COLO668 (cell line): ENCODE measurements around the gene ERCC6L2.

Source experiments
- DNase-seq: peaks from one replicate; lab custom pipeline; 2025; ENCODE audit not compliant: unreplicated experiment; lab: John Stamatoyannopoulos, UW

ERCC6L2 gene

DNA sequence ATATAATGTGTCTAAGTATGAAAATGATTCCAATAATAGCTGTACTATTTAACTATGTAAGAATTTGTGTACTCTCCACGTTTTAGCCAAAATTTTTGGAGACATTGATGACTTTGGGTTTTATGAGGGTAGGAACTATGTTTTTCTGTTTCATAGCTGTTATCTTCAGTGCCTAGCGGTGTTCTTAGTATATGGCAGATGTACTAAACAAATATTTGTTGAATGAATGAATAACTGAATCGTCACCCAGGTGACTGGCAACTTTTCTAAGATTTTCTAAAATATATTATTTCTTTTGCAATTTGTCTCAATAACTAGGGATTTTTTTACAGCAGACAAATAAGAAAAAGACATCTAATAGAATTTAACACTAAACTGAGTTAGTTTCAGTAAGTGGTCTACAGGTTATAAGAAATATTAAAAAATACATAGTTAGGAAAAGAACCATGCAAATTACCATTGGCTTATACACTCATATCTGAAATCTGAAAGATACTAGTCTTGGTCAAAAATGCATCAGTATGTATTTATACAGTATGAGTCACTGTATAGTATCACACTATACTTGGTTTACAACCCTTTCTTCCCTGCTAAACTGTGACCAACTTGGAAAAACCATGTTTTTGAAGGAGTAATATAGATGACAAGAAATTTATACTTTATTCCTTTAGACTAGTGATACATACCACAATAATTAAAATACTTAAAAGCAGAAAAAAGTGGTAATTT lies 10.5 kb upstream of the ERCC6L2 start:
- DNase-seq = no peak

DNA sequence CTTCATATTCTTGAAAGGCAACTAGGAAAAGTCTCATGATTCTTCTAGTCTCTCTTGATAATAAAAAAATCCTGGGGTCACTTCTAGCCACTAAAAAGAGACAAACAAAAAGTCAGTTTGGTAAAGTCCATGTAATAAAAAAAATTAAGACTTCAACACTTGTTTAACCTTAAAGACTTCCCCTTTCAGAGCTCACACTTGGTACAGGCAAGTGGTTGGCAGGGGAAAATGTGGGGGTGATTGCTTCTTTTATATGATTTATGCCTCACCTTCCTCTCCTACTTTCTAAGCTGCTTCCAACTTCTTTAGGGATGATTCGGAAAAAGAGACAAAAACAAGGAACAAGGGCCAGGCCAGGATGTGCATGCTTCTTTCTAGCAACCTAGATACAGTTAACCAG lies 5.1 kb upstream of the ERCC6L2 start:
- no peak for DNase-seq

DNA sequence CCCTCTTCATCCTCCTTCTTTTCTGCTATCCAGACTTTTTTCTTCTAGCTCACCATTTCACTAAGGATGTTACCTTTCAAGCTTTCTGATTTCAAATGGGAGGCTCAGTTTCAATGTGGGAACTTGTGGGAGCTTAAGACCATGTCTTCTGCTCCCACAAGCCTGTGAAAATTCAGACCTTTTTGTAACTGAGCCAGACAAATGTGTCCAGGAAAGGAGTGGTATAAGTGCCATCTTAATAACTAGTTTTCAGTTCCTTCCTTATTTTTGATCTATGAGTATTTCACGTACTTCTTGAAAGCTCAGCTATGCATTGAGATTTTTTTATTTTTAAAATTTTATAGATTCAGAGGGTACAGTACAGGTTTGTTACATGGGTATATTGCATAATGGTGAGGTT lies 4.6 kb upstream of the ERCC6L2 start:
- no peak for DNase-seq

DNA sequence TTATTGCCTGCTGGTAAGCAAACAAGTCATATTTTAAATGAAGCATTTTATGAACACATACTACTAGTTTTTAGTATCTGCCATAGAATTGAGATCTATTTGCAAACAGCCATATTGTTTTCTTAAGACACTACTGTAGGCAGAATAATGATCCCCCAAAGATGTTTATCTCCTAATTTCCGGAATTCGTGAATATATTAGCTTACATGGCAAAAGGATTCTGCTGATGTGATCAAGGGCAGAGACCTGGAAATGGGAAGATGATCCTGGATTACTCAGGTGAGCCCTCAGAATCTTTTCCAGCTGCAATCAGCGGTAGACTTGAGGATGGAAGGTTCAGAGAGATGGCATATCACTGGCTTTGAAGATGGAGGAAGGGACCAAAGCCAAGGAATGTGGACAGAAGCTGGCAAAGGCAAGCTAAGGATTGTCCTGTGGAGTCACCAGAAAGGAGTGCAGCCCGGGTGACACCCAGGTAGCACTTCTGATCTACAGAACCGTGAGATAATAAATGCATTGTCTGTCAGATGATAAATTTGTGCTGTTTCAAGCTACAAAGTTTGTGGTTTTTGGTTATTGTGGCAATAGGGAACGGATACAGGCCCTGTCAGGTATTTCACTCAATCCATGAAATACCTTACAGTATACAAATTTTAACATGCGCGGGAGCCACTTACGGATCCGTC lies 1.0 kb upstream of the ERCC6L2 start:
- no peak for DNase-seq

DNA sequence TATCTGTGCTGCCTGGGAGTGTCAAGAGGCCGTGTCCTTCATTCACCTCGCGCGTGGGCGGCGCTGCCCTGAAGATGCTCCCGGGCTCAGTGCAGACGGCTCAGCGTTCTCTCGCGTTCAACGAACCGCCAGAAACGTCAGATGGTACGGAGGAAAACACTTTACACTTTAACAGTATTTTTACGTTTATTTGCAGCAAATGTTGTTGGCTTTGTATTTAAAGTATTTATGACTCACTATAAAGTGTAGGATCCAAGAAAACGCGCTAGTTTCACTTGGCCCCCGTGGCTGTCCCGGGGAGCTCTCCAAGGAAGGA lies 544 bp upstream of the ERCC6L2 start:
- peak; percentile 66 for DNase-seq

DNA sequence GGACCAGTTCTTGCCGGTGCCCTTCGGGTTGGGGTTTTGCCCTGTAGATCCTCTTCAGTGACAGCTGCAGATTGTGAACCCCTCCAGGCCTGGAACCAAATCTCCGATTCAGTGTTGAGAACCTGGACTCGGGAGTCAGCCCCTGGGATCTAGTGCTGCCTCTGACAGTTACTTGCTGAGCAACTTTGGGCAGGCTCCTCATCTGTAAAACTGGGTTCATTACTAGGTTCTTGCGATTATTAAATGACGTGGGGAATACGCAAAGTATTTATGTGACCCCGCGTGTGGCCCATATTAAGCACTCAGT lies 600 bp downstream of the ERCC6L2 start:
- DNase-seq = no peak

DNA sequence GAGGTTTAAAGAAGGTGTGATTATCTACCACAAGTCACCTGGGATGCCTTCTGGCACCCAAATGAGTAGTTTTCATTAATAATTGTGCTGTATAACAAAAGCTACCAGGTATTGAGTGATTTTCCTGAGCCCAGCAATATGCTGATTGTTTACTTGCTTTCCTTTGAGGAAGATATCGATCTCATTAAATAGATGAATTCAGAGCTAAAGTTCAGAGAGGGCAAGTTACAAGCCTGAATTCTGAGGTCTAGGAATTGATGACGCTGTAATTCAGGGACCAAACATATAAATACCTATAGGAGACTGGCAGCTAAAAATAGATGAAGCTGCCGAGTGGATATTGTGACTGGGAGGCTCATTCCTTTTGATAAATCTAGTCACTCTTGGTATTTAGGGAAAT lies 1.1 kb downstream of the ERCC6L2 start:
- DNase-seq = no peak

DNA sequence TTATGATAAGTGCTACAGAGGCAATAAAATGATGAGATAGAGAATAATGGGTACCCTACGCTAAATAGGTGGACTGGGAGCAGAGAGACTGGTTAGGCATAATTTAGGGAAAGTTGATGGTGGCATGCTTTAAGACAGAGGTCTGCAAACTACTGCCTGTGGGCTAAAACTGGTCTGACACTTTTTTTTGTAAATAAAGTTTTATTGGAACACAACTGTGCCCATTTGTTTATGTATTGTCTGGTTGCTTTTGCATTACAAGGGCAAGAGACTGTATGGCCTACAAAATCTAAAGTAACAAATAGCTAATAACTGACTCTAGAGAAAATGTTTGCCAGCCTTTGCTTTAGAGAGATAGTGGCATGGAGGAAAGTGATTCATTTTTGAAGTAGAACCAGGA lies 2.5 kb downstream of the ERCC6L2 start:
- no peak for DNase-seq

DNA sequence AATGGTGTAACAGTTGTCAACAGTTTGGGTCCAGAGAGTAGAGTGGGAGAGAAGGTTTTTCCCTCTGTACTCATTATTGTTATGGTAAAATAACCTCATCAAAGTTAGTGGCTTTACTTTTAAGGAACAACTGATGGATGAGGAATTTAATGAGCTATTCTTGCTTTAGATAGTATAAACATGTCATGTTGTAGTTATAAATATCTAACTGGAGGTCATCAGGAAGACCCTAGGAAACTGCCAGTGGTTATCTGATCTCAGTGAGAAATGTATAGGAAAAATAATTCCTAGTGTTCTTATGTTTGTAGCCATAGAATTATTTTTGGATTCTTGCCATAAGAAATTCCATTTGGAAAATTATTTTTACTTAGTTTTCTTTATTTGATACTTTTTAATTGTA lies 4.1 kb downstream of the ERCC6L2 start:
- DNase-seq = no peak

DNA sequence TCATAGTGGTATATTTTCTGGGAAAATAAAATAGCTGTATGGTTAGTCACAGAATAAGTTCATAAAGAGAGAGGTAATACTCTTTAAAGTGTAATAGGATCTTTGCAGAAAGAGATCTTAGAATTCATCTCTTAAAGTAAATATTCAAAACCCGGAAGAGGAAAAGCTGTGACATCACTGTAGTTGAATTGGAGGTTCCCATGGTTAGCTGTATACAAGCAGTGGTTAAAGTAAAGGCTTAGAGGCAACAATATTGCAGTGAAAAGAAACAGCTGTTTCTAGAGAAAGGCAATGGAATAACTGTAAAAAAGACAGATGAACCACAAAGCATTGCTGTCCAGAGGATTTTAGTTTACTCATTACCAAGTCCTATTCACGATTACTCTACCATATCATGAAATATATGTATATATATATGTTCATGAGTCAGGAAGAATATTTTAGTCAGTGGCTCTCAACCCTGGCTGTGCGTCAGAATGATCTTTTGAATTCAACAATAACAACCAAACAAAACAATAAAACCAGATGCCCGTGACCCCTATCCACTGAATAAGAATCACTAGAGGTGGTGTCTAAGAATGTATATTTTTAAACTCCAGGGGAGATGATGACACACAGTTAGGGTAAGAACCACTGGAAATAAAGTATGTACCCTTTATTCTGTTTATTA lies 4.7 kb downstream of the ERCC6L2 start:
- DNase-seq = no peak

DNA sequence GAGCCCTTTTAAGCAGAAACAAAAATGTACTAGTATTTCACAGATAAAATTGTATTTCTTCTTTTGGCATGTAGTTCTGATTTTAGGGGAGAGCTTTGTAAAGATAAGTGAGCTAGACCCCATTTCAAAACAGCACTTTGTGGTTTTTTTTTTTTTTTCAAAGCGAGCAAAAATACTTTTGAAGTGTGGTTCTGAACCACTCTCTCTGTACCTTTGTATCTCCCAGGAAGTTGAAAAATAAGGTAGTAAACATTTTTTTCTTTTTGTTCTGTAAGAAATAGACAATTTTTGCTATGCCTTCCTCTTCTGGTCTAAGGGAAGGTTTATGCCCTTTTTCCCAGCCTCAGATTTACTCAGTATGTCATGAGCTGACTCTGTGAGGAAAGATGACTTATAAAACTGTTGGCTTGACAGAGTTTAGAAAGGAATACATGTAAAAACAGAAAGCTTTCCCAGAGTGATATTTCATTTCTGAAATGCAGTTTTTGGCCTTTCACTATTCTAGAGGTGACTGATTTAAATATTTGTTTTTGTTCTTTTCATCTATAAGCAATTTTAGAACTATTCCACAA lies 12.5 kb downstream of the ERCC6L2 start:
- no peak for DNase-seq

DNA sequence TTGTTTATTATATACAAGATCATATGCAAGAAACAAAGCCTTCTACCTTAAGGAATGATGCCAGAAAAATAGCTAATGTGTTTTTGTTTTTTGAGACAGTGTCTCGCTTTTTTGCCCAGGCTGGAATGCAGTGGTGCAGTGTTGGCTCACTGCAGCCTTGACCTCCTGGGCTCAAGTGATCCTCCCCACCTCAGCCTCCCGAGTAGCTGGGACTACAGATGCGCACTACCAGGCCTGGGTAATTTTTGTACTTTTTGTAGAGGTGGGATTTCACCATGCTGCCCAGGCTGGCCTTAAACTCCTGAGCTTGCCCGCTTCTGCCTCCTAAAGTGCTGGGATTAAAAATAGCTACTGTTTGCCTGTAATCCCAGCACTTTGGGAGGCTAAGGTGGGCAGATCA lies 15.1 kb downstream of the ERCC6L2 start:
- no peak for DNase-seq

DNA sequence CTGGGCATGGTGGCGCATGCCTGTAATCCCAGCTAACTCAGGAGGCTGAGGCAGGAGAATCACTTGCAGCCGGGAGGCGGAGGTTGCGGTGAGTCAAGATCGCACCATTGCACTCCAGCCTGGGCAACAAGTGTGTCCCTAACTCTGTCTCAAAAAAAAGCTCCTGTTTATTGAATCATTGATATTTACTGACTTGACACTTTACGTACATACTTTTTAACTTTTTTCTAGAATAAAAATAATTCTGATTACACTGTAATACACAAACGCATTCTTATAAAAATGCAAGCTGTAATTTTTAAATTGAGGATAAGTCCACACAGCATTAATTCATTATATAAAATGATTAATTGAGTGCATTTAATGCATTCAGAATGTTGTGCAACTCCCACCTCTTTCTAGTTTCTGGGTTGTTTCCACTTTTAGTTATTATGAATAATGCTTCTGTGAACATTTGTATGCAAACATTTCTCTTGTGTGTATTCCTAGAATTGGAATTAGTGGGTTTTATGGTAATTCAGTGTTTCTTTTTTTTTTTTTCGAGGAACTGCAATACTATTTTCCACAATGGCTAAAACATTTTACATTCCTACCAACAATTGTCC lies 15.7 kb downstream of the ERCC6L2 start:
- no peak for DNase-seq

DNA sequence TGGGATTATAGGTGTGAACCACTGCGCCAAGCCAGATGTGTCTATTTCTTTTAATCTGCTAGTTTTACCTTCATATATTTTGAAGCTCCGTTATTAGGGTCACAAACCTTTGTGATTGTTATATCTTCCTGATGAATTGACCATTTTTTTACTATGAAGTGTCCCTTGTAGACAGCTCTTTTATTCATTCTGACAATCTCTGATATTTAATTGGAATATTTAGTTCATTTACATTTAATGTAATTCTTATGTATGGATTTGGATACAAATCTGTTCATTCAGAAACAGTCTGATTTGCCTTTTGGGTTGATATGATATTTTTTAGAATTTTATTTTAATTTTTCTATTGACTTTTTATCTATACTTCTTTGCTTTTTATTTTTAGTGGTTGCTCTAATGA lies 17.2 kb downstream of the ERCC6L2 start:
- DNase-seq = no peak

DNA sequence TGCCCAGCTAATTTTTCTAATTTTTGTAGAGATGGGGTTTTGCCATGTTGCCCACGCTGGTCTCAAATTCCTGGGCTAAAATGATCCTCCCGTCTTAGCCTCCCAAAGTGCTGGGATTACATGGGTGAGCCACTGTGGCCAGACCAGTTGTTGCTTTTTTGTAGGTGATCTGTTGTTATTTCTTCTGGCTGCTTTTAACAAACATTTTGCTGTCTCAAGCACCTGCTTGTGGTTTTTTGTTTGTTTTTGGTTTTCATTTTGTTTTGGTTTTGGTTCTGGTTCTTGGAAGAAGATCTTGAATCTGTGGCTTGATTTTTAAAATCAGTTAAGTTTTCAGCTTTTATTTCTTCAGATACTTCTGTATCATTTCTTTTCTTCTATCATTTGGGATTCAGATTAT lies 21.1 kb downstream of the ERCC6L2 start:
- no peak for DNase-seq

DNA sequence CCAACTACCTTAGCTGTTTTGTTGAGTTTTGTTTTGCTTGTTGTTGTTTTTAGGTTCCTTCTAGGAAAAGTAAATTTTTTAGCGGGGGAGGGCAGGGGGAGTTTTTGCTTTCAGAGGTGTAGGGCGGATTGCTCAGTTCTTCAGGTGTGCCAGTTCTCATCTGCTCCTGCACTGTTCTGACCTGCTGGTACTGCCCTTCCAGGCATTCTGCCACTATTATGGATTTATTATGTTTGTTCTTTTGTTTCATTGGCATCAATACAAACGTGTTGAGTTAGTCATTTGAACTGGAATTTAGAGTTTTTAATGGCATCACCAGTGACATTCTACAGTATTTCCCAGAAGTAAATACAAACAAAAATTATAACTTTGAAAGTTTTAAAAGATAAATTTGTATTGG lies 26.0 kb downstream of the ERCC6L2 start:
- DNase-seq = no peak

DNA sequence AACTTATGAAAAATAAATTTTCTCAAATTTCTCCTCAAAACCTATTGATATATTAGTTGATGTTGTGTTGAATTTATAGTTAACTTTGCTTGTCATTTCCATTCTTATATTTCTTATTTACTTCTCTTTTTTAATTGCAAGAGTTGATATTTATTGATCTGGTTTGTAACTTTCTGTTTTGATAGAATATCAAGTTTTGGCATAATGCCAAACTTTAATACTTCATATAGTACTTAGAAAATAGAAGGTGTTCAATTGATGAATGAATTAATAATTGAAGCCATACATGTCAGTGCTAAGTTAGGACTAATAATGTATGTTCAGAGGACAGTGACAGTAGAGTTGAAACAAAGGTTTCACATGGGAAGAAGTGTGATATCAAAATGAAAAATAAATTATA lies 27.9 kb downstream of the ERCC6L2 start:
- DNase-seq = no peak

DNA sequence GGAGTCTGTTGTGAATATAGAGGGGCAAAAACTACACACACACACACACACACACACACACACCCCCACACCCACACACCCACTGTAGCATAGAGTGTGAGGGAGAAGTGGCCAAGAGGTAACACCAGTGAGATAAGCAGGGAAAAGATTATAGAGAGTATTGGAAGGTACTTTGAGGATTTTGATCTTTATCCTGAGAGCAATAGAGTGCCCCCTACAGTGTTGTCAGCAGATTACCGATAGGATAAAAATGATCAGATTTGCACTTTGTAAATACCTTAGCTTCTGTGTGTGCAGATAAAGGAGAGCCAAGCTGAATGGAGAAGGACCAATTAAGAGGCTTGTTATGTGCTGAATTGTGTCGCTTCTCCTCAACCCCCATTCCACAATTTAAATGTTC lies 32.3 kb downstream of the ERCC6L2 start:
- DNase-seq = no peak

DNA sequence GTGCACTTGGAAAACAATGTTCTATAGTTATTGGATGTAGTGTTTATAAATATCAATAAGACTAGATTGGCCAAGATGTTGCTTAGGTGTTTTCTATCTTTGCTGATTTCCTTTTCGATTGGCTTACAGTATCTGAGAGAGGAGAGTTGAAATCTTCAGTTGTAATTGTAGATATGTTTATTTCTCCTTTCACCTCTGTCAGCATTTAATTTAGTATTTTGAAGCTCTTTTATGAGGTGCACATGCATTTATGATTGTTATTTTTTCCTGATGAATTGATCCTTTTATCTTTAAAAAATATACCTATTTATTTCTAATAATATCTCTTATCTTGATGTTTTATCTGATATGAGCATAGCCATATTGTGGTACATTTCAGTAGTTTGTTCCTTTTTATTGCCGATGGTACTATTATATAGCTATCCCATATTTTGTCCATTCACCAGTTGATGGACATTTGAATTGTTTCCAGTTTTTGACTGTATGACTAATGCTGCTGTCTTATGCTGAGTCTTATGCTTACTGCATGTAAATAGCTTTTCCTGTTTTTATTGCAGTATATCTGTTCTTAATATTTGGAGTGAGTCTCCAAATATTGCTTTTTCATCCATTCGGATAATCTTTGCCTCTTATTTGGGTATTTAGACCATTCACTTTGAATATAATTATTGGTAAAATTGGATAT lies 34.7 kb downstream of the ERCC6L2 start:
- no peak for DNase-seq

DNA sequence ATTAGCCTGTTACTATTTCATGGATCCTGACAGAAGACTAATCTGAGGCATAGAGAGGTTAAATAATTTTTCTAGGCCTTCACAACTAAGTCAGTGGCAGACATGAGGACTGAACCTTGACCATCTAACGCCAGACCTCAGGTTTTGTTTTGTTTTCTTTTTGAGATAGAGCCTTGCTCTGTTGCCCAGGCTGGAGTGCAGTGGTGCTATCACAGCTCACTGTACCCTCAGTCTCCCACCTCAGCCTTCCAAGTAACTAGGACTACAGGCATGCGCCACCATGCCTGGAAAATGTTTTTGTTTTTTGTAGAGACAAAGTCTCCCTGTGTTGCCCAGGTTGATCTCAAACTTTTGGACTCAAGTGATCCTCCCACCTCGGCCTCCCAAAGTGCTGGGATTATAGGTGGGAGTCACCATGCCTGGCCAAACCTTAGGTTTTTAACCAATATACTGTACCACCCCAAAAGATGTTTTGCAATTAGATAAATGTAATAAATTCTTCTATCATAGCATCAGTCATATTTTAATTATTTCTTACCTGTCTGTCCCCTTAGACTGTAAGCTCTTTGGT lies 35.4 kb downstream of the ERCC6L2 start:
- no peak for DNase-seq

DNA sequence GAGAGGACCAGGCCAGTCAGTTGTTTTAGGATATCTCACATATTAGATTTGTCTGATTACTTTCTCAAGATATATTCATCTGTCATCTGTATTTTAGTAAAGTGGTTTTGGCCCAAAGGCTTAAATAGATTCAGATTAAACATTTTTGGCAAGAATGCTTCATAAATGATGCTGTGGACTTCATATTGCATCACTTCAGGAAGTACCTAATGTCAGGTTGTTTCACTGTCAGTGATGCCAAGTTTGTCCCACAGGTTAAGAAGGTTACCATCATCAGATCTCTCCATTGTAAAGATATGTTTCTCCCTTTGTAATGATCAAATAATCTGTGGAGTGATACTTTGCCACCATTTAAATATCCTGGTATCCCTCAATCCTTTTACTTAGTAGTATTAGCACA lies 37.3 kb downstream of the ERCC6L2 start:
- DNase-seq = no peak
